ENCODE data around the gene SLC9A6. TPM values are rescaled to one million over a fixed set of nuclear protein-coding genes. Genes with fewer than 3 reads are reported as not detected.
A peak's percentile ranks its signal among the peaks of the same experiment; 100 is the strongest.

Gene SLC9A6
- polyA plus RNA-seq, 3 donors = 5.8 to 15.7 (median 14.2) TPM

DNA sequence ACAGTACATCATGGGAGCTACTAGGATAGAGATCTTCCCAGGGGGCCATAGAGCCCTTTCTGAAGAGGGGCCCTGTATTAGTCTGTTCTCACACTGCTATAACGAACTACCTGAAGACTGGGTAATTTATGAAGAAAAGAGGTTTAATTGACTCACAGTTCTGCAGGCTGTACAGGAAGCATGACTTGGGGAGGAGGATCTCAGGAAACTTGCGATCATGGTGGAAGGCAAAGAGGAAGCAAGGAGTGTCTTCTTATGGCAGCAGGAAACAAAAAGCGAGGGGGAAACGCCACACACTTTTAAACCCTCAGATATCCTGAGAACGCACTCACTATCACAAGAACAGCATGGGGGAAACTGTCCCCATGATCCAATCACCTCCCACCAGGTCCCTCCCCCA lies 4.2 kb upstream of the SLC9A6 start:
- intact Hi-C loops (cut with micrococcal nuclease) = no loop called here
- peaks cover 43% of the 10 kb centered on the region for H3K4me1 Mint-ChIP-seq
- no peaks in the 10 kb centered on the region for H4K20me1 ChIP-seq (ENCODE audit: insufficient read depth, low read length)
- peak overlapping the region; percentile 32 for H2AFZ ChIP-seq (ENCODE audit: insufficient read depth, low read depth, low read length, poor library complexity, severe bottlenecking)
- H3K27me3 Mint-ChIP-seq (ENCODE audit: low read depth in 3 of 3) = peaks cover 0 to 14% (median 2%) of the 10 kb centered on the region in 3 donors
- H3K79me2 ChIP-seq (ENCODE audit: insufficient read depth, low read length) = peaks cover 7% of the 10 kb centered on the region
- peaks cover 0 to 4% (median 1%) of the 10 kb centered on the region in 7 donors for H3K9me3 Mint-ChIP-seq
- TF ChIP-seq, protein P1, sequence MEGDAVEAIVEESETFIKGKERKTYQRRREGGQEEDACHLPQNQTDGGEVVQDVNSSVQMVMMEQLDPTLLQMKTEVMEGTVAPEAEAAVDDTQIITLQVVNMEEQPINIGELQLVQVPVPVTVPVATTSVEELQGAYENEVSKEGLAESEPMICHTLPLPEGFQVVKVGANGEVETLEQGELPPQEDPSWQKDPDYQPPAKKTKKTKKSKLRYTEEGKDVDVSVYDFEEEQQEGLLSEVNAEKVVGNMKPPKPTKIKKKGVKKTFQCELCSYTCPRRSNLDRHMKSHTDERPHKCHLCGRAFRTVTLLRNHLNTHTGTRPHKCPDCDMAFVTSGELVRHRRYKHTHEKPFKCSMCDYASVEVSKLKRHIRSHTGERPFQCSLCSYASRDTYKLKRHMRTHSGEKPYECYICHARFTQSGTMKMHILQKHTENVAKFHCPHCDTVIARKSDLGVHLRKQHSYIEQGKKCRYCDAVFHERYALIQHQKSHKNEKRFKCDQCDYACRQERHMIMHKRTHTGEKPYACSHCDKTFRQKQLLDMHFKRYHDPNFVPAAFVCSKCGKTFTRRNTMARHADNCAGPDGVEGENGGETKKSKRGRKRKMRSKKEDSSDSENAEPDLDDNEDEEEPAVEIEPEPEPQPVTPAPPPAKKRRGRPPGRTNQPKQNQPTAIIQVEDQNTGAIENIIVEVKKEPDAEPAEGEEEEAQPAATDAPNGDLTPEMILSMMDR (IDR thresholded peaks at IDR 0.05) = no peak
- peak in 2 of 3 donors; percentile 13 to 26 for DNase-seq
- no CpG with 5 or more reads among the region's 5 CpGs for WGBS (ENCODE audit: insufficient coverage)
- peak overlapping the region; percentile 16 to 81 (median 60) for H3K27ac Mint-ChIP-seq
- H3K4me1 ChIP-seq (ENCODE audit: control insufficient read depth in 1 of 2, insufficient read depth in 2 of 2, low read length in 2 of 2) = peaks cover 39 to 40% of the 10 kb centered on the region in 2 donors
- H3K9ac ChIP-seq (ENCODE audit: insufficient read depth, low read length, poor library complexity, severe bottlenecking) = no peak overlapping the region
- H3K27me3 ChIP-seq (ENCODE audit: control insufficient read depth in 2 of 2, insufficient read depth in 2 of 2, low read length in 2 of 2) = no peaks in the 10 kb centered on the region
- no peaks in the 10 kb centered on the region for H3K36me3 Mint-ChIP-seq
- peak overlapping the region in 1 of 2 donors; percentile 46 for H3K27ac ChIP-seq (ENCODE audit: low read depth in 1 of 2, low read length in 2 of 2)
- H3K36me3 ChIP-seq (replicated peaks in 1 of 2; ENCODE audit: control insufficient read depth in 1 of 2, insufficient read depth in 2 of 2, low read length in 2 of 2) = no peaks in the 10 kb centered on the region
- no peaks in the 10 kb centered on the region for H3K9me3 ChIP-seq (replicated peaks in 1 of 2; ENCODE audit: control insufficient read depth in 1 of 2, insufficient read depth in 1 of 2, low read length in 2 of 2)
- H3K4me2 ChIP-seq (replicated peaks; ENCODE audit: extremely low read depth, low read length, poor library complexity, severe bottlenecking) = peak overlapping the region; percentile 30
- peak overlapping the region in 1 of 3 experiments; percentile 24 for H3K4me3 ChIP-seq (replicated peaks in 1 of 3; ENCODE audit: low read depth in 2 of 3, low read length in 3 of 3)
- H3K4me3 Mint-ChIP-seq = peak overlapping the region in 1 of 2 donors; percentile 22

- H3K36me3 Mint-ChIP-seq = no peaks in the 10 kb centered on the region
- TF ChIP-seq, protein P1 (IDR thresholded peaks at IDR 0.05) = no peak
- peaks cover 0 to 4% (median 1%) of the 10 kb centered on the region in 7 donors for H3K9me3 Mint-ChIP-seq
- peaks cover 13% of the 10 kb centered on the region for H3K79me2 ChIP-seq (ENCODE audit: insufficient read depth, low read length)
- H3K9me3 ChIP-seq (replicated peaks in 1 of 2; ENCODE audit: control insufficient read depth in 1 of 2, insufficient read depth in 1 of 2, low read length in 2 of 2) = no peaks in the 10 kb centered on the region
- peak overlapping the region in 1 of 3 experiments; percentile 24 for H3K4me3 ChIP-seq (replicated peaks in 1 of 3; ENCODE audit: low read depth in 2 of 3, low read length in 3 of 3)
- H3K4me2 ChIP-seq (replicated peaks; ENCODE audit: extremely low read depth, low read length, poor library complexity, severe bottlenecking) = peak overlapping the region; percentile 30
- intact Hi-C loops (cut with micrococcal nuclease) = no loop called here
- H3K27me3 Mint-ChIP-seq (ENCODE audit: low read depth in 3 of 3) = peaks cover 0 to 14% (median 2%) of the 10 kb centered on the region in 3 donors
- peaks cover 46 to 47% of the 10 kb centered on the region in 2 donors for H3K4me1 ChIP-seq (ENCODE audit: control insufficient read depth in 1 of 2, insufficient read depth in 2 of 2, low read length in 2 of 2)
- peaks cover 48% of the 10 kb centered on the region for H3K4me1 Mint-ChIP-seq
- H3K27ac Mint-ChIP-seq = peak overlapping the region in 2 of 7 donors; percentile 5 to 60
- no peaks in the 10 kb centered on the region for H3K36me3 ChIP-seq (replicated peaks in 1 of 2; ENCODE audit: control insufficient read depth in 1 of 2, insufficient read depth in 2 of 2, low read length in 2 of 2)
- H4K20me1 ChIP-seq (ENCODE audit: insufficient read depth, low read length) = no peaks in the 10 kb centered on the region
- H3K27me3 ChIP-seq (ENCODE audit: control insufficient read depth in 2 of 2, insufficient read depth in 2 of 2, low read length in 2 of 2) = no peaks in the 10 kb centered on the region
- no peak for DNase-seq
- no peak overlapping the region for H3K9ac ChIP-seq (ENCODE audit: insufficient read depth, low read length, poor library complexity, severe bottlenecking)
- H3K27ac ChIP-seq (ENCODE audit: low read depth in 1 of 2, low read length in 2 of 2) = no peak overlapping the region
- peak overlapping the region in 1 of 2 donors; percentile 22 for H3K4me3 Mint-ChIP-seq
- H2AFZ ChIP-seq (ENCODE audit: insufficient read depth, low read depth, low read length, poor library complexity, severe bottlenecking) = peak overlapping the region; percentile 32
These were observed 3.6 kb upstream of the SLC9A6 start for GRCh38 chrX:135981668-135982067.

Measured in CD14-positive monocyte (primary cell).